HepG2 (cell line): Measurements from ENCODE around the gene ENPP7. TPM values are rescaled to one million over a fixed set of nuclear protein-coding genes. Genes with fewer than 3 reads are reported as not detected.

Experiments used
- ATAC-seq: fragments of 200-7000 bp; cut with Tn5 transposase; 3 replicates; pipeline ENCODE4 v1.9.1; 2020; ENCODE audit warnings: mild to moderate bottlenecking, moderate library complexity
- BruUV-seq: library from RNA; stranded (reverse); fragments of 400-500 nt; replicated peaks from 2 replicates; lab custom pipeline; 2021; lab: Mats Ljungman, UMichigan
- CTCF ChIA-PET: fragments of 300-600 bp; formaldehyde crosslinking; extraction: SDS; loops from one replicate; lab custom pipeline; 2021; ENCODE audit warnings: low total read pairs, inconsistent platforms, low intra/inter-chr PET ratio; lab: Yijun Ruan, JAX
- POLR2A ChIA-PET: fragments of 350-600 bp; sonication (Branson Sonifier 250); formaldehyde crosslinking; loops from one replicate; lab custom pipeline; 2020; ENCODE audit warnings: antibody characterized with exemption, inconsistent platforms; lab: Yijun Ruan, JAX
- DNase-seq: peaks from one replicate; pipeline ENCODE4 v3.0.0-alpha.2; 2015; ENCODE audit warnings: low spot score
- FAIRE-seq: peaks from 3 replicates; lab custom pipeline; 2011; peaks lifted over from hg19 to GRCh38; lab: Jason Lieb, UNC
- H2AFZ ChIP-seq: one replicate; pipeline ENCODE4 v1.6.1; 2011; ENCODE audit warnings: low read length, inconsistent platforms
- H3K27ac ChIP-seq: fragments of 300-600 bp; 3 replicates; pipeline ENCODE4 v1.8.0; 2011; ENCODE audit warnings: mixed run types, mild to moderate bottlenecking, mixed read lengths, low read length, inconsistent platforms; ENCODE audit not compliant: insufficient read depth; ENCODE audit errors: extremely low read length
- H3K27me3 ChIP-seq, 2 experiments: fragments of 200-600 bp in 1 of 2; 2 replicates in 1 of 2; 3 replicates in 1 of 2; pipeline versions ENCODE4 v1.6.0 to v1.8.0; 2011; ENCODE audit warnings: low read length in 2 of 2, mild to moderate bottlenecking in 2 of 2, moderate library complexity in 2 of 2, inconsistent platforms in 1 of 2; ENCODE audit not compliant: insufficient read depth in 2 of 2, control insufficient read depth in 1 of 2
- H3K36me3 ChIP-seq, 2 experiments: fragments of 200-600 bp in 1 of 2; replicated peaks in 1 of 2; 2 replicates in 1 of 2; 3 replicates in 1 of 2; pipeline versions ENCODE4 v1.5.1 to v1.8.0; 2011; ENCODE audit warnings: low read length in 2 of 2, inconsistent platforms in 1 of 2; ENCODE audit not compliant: insufficient read depth in 2 of 2, control insufficient read depth in 1 of 2
- H3K4me1 ChIP-seq: 2 replicates; pipeline ENCODE4 v1.5.1; 2012; ENCODE audit warnings: low read length, inconsistent platforms; ENCODE audit not compliant: insufficient read depth
- H3K4me2 ChIP-seq: 2 replicates; pipeline ENCODE4 v1.6.0; 2011; ENCODE audit warnings: low read depth, low read length, inconsistent platforms
- H3K4me3 ChIP-seq, 3 experiments: fragments of 200-600 bp in 1 of 3; sonication (generic), shearing (Covaris generic) in 1 of 3; replicated peaks in 1 of 3; 2 replicates each; pipeline ENCODE4 v1.5.1; 2011 to 2016; ENCODE audit warnings: low read length in 3 of 3, inconsistent platforms in 2 of 3, low read depth in 2 of 3, mild to moderate bottlenecking in 2 of 3, control low read depth in 1 of 3, mixed read lengths in 1 of 3; ENCODE audit not compliant: insufficient read depth in 1 of 3
- H3K79me2 ChIP-seq: one replicate; pipeline ENCODE4 v1.6.1; 2011; ENCODE audit warnings: low read length, inconsistent platforms; ENCODE audit not compliant: insufficient read depth
- H3K9ac ChIP-seq: 2 replicates; pipeline ENCODE4 v1.6.0; 2011; ENCODE audit warnings: mild to moderate bottlenecking, low read depth, low read length, inconsistent platforms; ENCODE audit not compliant: insufficient read depth
- H3K9me3 ChIP-seq: 2 replicates; pipeline ENCODE4 v1.5.1; 2012; ENCODE audit warnings: mild to moderate bottlenecking, low read length
- H4K20me1 ChIP-seq: 2 replicates; pipeline ENCODE4 v1.6.0; 2011; ENCODE audit warnings: inconsistent platforms, mild to moderate bottlenecking, low read length, moderate library complexity; ENCODE audit not compliant: insufficient read depth
- AGO2 ChIP-seq: fragments of 200-400 bp; formaldehyde crosslinking; optimal IDR thresholded peaks from 2 replicates; pipeline ENCODE3; 2017; ENCODE audit warnings: mild to moderate bottlenecking, low read depth, low read length, moderate library complexity
- ATF7-NPFF ChIP-seq: sonication (generic); formaldehyde crosslinking; IDR thresholded peaks from 2 replicates; pipeline ENCODE4 v1.8.1; 2023; ENCODE audit warnings: mild to moderate bottlenecking, low read depth, missing genetic modification reagents, moderate library complexity
- HOXD1 ChIP-seq: sonication (generic); formaldehyde crosslinking; IDR thresholded peaks from 2 replicates; pipeline ENCODE4 v1.5.0; 2020; ENCODE audit warnings: missing genetic modification reagents
- KDM6A ChIP-seq: IDR thresholded peaks from 2 replicates; pipeline ENCODE4 v1.6.1; 2016; ENCODE audit warnings: low read depth
- MIXL1 ChIP-seq: IDR thresholded peaks from 2 replicates; pipeline ENCODE4 v1.6.1; 2016
- POLR2A ChIP-seq, 2 experiments: IDR thresholded peaks; 2 replicates each; pipeline ENCODE4 v1.6.1; 2011; ENCODE audit warnings: low read depth in 2 of 2, low read length in 2 of 2, mild to moderate bottlenecking in 1 of 2, moderate library complexity in 1 of 2; ENCODE audit not compliant: insufficient read depth in 1 of 2
- TAF1 ChIP-seq: sonication (generic); formaldehyde crosslinking; IDR thresholded peaks from 2 replicates; pipeline ENCODE4 v1.4.0; 2020; ENCODE audit warnings: missing genetic modification reagents
- ZNF7 ChIP-seq: IDR thresholded peaks from 2 replicates; pipeline ENCODE4 v1.6.1; 2016; ENCODE audit warnings: missing biosample characterization, missing genetic modification reagents
- WGBS: methylation state at CpG from one replicate; pipeline ENCODE4 v1.1.6; 2017; ENCODE audit warnings: low lambda C conversion rate; 5-methylcytosine and 5-hydroxymethylcytosine counted together
- in situ Hi-C: cut with HindIII; loops from 2 replicates; pipeline ENCODE4 v1.10.0; 2017; ENCODE audit warnings: low pct_unique_long_range_greater_than_20kb; ENCODE audit not compliant: extremely low pct_ligation_motif_present
- intact Hi-C: fragments of 100-400 bp; cut with micrococcal nuclease; formaldehyde crosslinking; loops from one replicate; pipeline ENCODE4 v1.10.0; 2022; ENCODE audit not compliant: unreplicated experiment
- polyA plus RNA-seq, 8 experiments: library from polyadenylated mRNA; depleted of rRNA in 3 of 8; stranded (reverse) in 7 of 8; unstranded in 1 of 8; fragments of >200 nt; fragmentation: Illumina TruSeq in 4 of 8; extraction: Trizol in 4 of 8; gene quantifications; 2 replicates each; pipeline versions ENCODE4 v1.2.1 to v1.2.3, GENCODE V29; 2011 to 2016; ENCODE audit warnings: low read depth in 4 of 8, missing spikeins in 1 of 8, mixed read lengths in 1 of 8; ENCODE audit not compliant: insufficient read depth in 1 of 8
- total RNA-seq, 5 experiments: library from RNA; depleted of rRNA; stranded (reverse); fragments of >200 nt; fragmentation: Illumina TruSeq; extraction: Trizol; gene quantifications; 2 replicates each; pipeline ENCODE4 v1.2.3, GENCODE V29; 2016; ENCODE audit warnings: low read depth in 1 of 5
- TF ChIP-seq, protein P1 (sequence below): sonication (generic); formaldehyde crosslinking; IDR thresholded peaks from 2 replicates; pipeline ENCODE4 v1.4.0; 2020; ENCODE audit warnings: missing genetic modification reagents
- TF ChIP-seq, protein P2 (sequence below): sonication (generic); formaldehyde crosslinking; IDR thresholded peaks from 2 replicates; pipeline ENCODE4 v1.5.1; 2020; ENCODE audit warnings: mild to moderate bottlenecking, missing genetic modification reagents, moderate library complexity
- TF ChIP-seq, protein P3 (sequence below): sonication (generic); formaldehyde crosslinking; IDR thresholded peaks from 2 replicates; pipeline ENCODE4 v1.5.1; 2020; ENCODE audit warnings: missing genetic modification reagents, mild to moderate bottlenecking, borderline replicate concordance

ENPP7 gene
- total and polyA plus RNA-seq, 2 of the 13 experiments (the other 11 are each of a cell fraction or from before 2014, with no cell fraction given) = 1.1 to 2.2 TPM

DNA sequence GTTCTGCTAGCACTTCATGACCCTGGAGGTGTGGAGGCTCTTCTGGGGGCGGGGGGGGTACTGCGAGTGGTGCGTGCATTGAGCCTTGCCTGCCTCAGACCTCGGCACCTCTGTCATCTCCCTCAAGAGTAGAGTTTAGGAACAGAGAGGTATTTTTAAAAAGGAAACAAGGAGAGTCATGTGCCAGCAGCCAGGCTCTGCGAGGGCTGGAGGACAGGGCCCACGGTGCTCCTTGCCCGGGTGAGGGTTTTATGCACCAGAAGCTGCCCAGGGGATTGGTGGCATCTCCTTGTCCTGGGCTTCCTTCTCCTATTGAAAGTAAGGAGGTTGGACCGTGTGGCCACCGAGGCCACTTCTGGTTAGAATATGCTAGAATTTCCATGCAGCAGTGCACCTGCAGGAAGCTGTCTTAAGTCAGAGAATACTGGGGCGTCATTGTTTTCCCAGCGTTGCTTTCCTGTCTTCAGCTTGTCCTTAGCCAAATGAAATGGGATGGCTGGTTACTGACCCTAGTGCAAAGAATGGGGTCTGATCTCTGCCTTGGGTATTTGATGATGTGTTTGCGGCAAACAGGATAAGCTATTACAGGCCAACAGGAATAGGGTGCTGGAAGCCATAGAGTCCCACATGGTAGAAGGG lies 50.4 kb downstream of the ENPP7 start:
- BruUV-seq = no TSS peak
- peaks cover 23 to 35% of the 10 kb centered on the region in 2 experiments for H3K36me3 ChIP-seq
- intact Hi-C loops = no loop called here
- WGBS = 99% methylated on average over 12 of the region's 12 CpGs
- H3K27ac ChIP-seq = no peak overlapping the region
- peaks cover 16% of the 10 kb centered on the region for H3K79me2 ChIP-seq
- no peak overlapping the region for H2AFZ ChIP-seq
- no peak for FAIRE-seq
- peaks cover 48% of the 10 kb centered on the region for H3K4me1 ChIP-seq
- H3K27me3 ChIP-seq = no peaks in the 10 kb centered on the region
- TF ChIP-seq, protein P1, sequence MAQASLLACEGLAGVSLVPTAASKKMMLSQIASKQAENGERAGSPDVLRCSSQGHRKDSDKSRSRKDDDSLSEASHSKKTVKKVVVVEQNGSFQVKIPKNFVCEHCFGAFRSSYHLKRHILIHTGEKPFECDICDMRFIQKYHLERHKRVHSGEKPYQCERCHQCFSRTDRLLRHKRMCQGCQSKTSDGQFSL (CRISPR knock-in tag) = 0 out of 2 replicates have a peak, but pooled peaks have one; percentile 56
- no peak for TF ChIP-seq ZNF7 (CRISPR knock-in tag)
- CTCF ChIA-PET = no interaction called here
- in situ Hi-C loops = no loop called here
- ATAC-seq = no peak
- H4K20me1 ChIP-seq = peaks cover 22% of the 10 kb centered on the region; the same call in 1 of the 2 replicates
- DNase-seq = no peak
- H3K9me3 ChIP-seq = no peaks in the 10 kb centered on the region
- no peak overlapping the region for H3K4me2 ChIP-seq
- POLR2A ChIA-PET = interaction anchor here (1.0 to 1.6 kb wide), 2 partner anchors 16 to 21 kb away, joined by 3 to 6 read pairs; partner anchors contain the start of gene CBX8
- H3K9ac ChIP-seq = no peak overlapping the region
- no peak overlapping the region for H3K4me3 ChIP-seq

DNA sequence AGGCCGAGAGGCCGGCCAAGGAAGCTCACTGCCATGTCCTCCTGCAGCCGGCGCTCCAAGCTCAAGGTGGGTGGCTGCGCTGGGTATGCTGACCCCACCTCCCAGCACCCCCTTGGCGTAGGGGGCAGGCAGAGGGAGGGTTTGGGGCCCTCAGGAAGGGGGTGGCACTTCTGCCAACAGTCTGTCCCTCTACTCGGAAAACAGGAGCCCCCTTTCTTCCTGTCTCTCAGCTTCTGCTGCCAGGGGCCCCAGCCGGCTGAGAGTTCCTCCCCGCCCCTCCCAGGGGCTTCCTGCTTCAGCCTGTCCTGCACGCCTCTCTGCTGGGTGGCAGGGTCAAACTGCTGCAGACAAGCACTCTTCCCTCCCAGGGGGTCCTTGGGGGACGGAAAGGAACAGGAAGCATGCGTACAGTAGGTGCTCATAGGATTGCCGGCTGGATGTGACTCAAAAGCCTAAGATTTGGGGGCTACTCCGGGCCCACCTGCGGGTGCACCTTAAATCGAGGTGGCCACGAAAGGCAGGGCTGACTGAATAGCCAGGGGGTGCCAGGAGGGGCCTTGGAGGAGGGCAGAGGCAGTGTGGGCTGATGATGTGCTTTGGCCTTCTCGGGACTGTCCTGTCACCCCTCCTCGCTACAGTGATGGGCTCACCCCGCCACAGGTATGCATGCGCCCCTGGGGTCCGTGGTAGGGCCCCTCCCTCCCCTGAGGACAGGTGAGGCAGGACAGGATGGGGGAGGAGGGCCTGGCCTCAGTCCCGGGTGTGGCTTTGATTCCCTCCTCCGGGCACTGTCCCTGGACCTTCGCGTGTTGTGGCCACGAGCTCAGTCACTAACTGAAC lies 51.2 kb downstream of the ENPP7 start:
- no peak for DNase-seq
- ChIA-PET CTCF (no interaction called here), POLR2A (interaction anchor here (1.0 to 1.6 kb wide), 2 partner anchors 15 to 22 kb away, joined by 3 to 6 read pairs; partner anchors contain the start of gene CBX8)
- H4K20me1 ChIP-seq = peaks cover 22% of the 10 kb centered on the region; the same call in 1 of the 2 replicates
- no peak overlapping the region for H3K27ac ChIP-seq
- no peak for FAIRE-seq
- no peak overlapping the region for H3K4me3 ChIP-seq
- no peaks in the 10 kb centered on the region for H3K27me3 ChIP-seq
- H3K9ac ChIP-seq = no peak overlapping the region
- intact Hi-C loops (no loop called here), in situ Hi-C loops (no loop called here)
- peaks cover 16% of the 10 kb centered on the region for H3K79me2 ChIP-seq
- no peak overlapping the region for H2AFZ ChIP-seq
- no TSS peak for BruUV-seq
- no peaks in the 10 kb centered on the region for H3K9me3 ChIP-seq
- no peak for ATAC-seq
- H3K36me3 ChIP-seq = peaks cover 23 to 35% of the 10 kb centered on the region in 2 experiments
- H3K4me1 ChIP-seq = peaks cover 40% of the 10 kb centered on the region
- H3K4me2 ChIP-seq = no peak overlapping the region
- 93% methylated on average over 26 of the region's 27 CpGs for WGBS
- TF ChIP-seq, protein P2, sequence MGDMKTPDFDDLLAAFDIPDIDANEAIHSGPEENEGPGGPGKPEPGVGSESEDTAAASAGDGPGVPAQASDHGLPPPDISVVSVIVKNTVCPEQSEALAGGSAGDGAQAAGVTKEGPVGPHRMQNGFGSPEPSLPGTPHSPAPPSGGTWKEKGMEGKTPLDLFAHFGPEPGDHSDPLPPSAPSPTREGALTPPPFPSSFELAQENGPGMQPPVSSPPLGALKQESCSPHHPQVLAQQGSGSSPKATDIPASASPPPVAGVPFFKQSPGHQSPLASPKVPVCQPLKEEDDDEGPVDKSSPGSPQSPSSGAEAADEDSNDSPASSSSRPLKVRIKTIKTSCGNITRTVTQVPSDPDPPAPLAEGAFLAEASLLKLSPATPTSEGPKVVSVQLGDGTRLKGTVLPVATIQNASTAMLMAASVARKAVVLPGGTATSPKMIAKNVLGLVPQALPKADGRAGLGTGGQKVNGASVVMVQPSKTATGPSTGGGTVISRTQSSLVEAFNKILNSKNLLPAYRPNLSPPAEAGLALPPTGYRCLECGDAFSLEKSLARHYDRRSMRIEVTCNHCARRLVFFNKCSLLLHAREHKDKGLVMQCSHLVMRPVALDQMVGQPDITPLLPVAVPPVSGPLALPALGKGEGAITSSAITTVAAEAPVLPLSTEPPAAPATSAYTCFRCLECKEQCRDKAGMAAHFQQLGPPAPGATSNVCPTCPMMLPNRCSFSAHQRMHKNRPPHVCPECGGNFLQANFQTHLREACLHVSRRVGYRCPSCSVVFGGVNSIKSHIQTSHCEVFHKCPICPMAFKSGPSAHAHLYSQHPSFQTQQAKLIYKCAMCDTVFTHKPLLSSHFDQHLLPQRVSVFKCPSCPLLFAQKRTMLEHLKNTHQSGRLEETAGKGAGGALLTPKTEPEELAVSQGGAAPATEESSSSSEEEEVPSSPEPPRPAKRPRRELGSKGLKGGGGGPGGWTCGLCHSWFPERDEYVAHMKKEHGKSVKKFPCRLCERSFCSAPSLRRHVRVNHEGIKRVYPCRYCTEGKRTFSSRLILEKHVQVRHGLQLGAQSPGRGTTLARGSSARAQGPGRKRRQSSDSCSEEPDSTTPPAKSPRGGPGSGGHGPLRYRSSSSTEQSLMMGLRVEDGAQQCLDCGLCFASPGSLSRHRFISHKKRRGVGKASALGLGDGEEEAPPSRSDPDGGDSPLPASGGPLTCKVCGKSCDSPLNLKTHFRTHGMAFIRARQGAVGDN (CRISPR knock-in tag) = 0 out of 2 replicates have a peak, but pooled peaks have one; percentile 21
- TF ChIP-seq, protein P3, sequence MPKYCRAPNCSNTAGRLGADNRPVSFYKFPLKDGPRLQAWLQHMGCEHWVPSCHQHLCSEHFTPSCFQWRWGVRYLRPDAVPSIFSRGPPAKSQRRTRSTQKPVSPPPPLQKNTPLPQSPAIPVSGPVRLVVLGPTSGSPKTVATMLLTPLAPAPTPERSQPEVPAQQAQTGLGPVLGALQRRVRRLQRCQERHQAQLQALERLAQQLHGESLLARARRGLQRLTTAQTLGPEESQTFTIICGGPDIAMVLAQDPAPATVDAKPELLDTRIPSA (CRISPR knock-in tag) = no peak
- TF ChIP-seq AGO2 (peak; percentile 41), KDM6A (no peak), POLR2A (IDR thresholded peaks at IDR 0.05; ENCODE audit: insufficient read depth in 1 of 2, low read depth in 2 of 2, low read length in 2 of 2) (peak in 1 of 2 experiments; percentile 10; a peak in 1 of 4 replicates), HOXD1 (CRISPR knock-in tag) (no peak), TAF1 (CRISPR knock-in tag) (no peak), MIXL1 (CRISPR knock-in tag) (no peak), ATF7-NPFF (CRISPR knock-in tag) (no peak)
